GM23248 (cell line): ENCODE data around the gene COA3. TPM values are rescaled to one million over a fixed set of nuclear protein-coding genes. Genes with fewer than 3 reads are reported as not detected.

Experiments used
- DNase-seq: peaks from one replicate; pipeline ENCODE4 v3.0.0-alpha.2; 2015
- H2AFZ ChIP-seq: fragments of 200-600 bp; sonication (generic); 2 replicates; pipeline ENCODE4 v1.6.1; 2016; ENCODE audit warnings: antibody characterized with exemption
- H3F3A ChIP-seq: fragments of 200-600 bp; sonication (generic); 2 replicates; pipeline ENCODE4 v1.6.1; 2016; ENCODE audit warnings: mild to moderate bottlenecking, antibody characterized with exemption, mixed run types; ENCODE audit not compliant: insufficient read depth
- H3K27ac ChIP-seq: fragments of 200-600 bp; sonication (generic); 2 replicates; pipeline ENCODE4 v1.5.1; 2016; ENCODE audit warnings: mild to moderate bottlenecking
- H3K27me3 ChIP-seq: fragments of 200-600 bp; sonication (generic); replicated peaks from 2 replicates; pipeline ENCODE4 v1.6.1; 2016; ENCODE audit warnings: mild to moderate bottlenecking; ENCODE audit not compliant: insufficient read depth
- H3K36me3 ChIP-seq: fragments of 200-600 bp; sonication (generic); 2 replicates; pipeline ENCODE4 v1.6.1; 2016; ENCODE audit warnings: low read depth, mild to moderate bottlenecking
- H3K4me1 ChIP-seq: fragments of 200-600 bp; sonication (generic); 2 replicates; pipeline ENCODE4 v1.6.1; 2016; ENCODE audit warnings: mild to moderate bottlenecking; ENCODE audit not compliant: insufficient read depth
- H3K4me2 ChIP-seq: fragments of 200-600 bp; sonication (generic); one replicate; pipeline ENCODE4 v1.6.1; 2016; ENCODE audit warnings: mild to moderate bottlenecking; ENCODE audit not compliant: unreplicated experiment
- H3K4me3 ChIP-seq: fragments of 200-600 bp; sonication (generic); 2 replicates; pipeline ENCODE4 v1.5.1; 2016; ENCODE audit warnings: mild to moderate bottlenecking
- H3K79me2 ChIP-seq: fragments of 200-600 bp; sonication (generic); 2 replicates; pipeline ENCODE4 v1.6.1; 2016; ENCODE audit warnings: mild to moderate bottlenecking; ENCODE audit not compliant: insufficient read depth
- H3K9ac ChIP-seq: fragments of 200-600 bp; sonication (generic); 2 replicates; pipeline ENCODE4 v1.6.1; 2016; ENCODE audit warnings: mild to moderate bottlenecking
- H3K9me2 ChIP-seq: fragments of 200-600 bp; sonication (generic); 2 replicates; pipeline ENCODE4 v1.6.1; 2016; ENCODE audit warnings: mixed run types, mild to moderate bottlenecking, moderate library complexity; ENCODE audit not compliant: insufficient read depth
- H3K9me3 ChIP-seq: fragments of 200-600 bp; sonication (generic); one replicate; pipeline ENCODE4 v1.6.1; 2017; ENCODE audit warnings: low read depth
- H4K20me1 ChIP-seq: fragments of 200-600 bp; sonication (generic); 2 replicates; pipeline ENCODE4 v1.6.0; 2016; ENCODE audit not compliant: insufficient read depth
- EZH2 ChIP-seq: fragments of 200-600 bp; sonication (generic); IDR thresholded peaks from 2 replicates; pipeline ENCODE4 v1.6.1; 2018; ENCODE audit warnings: antibody characterized with exemption, mild to moderate bottlenecking; ENCODE audit not compliant: insufficient read depth, poor library complexity, severe bottlenecking
- EZH2phosphoT487 ChIP-seq: fragments of 200-600 bp; sonication (generic); IDR thresholded peaks from 2 replicates; pipeline ENCODE4 v1.6.1; 2018; ENCODE audit warnings: antibody characterized with exemption, moderate library complexity, mild to moderate bottlenecking, low read depth; ENCODE audit not compliant: insufficient read depth
- WGBS, 2 experiments: methylation state at CpG; one replicate each; pipeline ENCODE4 v1.1.6; 2015 to 2017; ENCODE audit warnings: low lambda C conversion rate in 2 of 2, low coverage in 1 of 2; ENCODE audit errors: missing lambda C conversion rate in 2 of 2; 5-methylcytosine and 5-hydroxymethylcytosine counted together
- in situ Hi-C: fragments of 300-500 bp; cut with MboI; formaldehyde crosslinking; loops from 2 replicates; pipeline ENCODE4 v1.15.0; 2020
- polyA plus RNA-seq: library from polyadenylated mRNA; unstranded; fragments of >200 nt; fragmentation: Nextera tagmentation; extraction: Ambion mirVana; gene quantifications from 2 replicates; pipeline ENCODE4 v1.2.1, GENCODE V29; 2016
- total RNA-seq: library from RNA; depleted of rRNA; stranded (reverse); fragments of >200 nt; shearing (Covaris generic); gene quantifications from 2 replicates; pipeline ENCODE4 v1.2.3, GENCODE V29; 2014

The COA3 gene
- total and polyA plus RNA-seq, 2 experiments from 2014 or later, result 48.0 to 125 TPM

DNA sequence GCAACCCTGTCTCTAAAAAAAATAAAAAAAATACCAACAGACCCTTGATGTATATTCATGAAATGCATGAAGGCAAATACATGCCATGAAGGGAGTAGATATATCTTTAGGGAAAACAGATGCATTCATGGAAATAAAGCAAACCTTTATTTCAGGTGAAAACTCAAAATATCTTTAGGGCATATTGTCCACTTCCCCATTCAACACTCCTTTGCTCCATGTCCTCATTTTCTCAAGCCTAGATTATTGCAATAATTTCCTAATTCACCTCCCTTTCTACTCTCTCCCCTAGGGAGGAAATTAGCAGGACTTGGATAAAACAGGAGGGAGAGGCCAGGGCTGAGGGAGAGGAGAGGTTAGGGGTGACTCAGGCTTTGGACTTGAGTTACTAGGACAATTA is 31.0 kb downstream of the COA3 start:
- H2AFZ ChIP-seq, result no peak overlapping the region
- H3K4me1 ChIP-seq, result no peaks in the 10 kb centered on the region
- no peaks in the 10 kb centered on the region for H3F3A ChIP-seq
- no peaks in the 10 kb centered on the region for H3K9me2 ChIP-seq
- no peaks in the 10 kb centered on the region for H3K79me2 ChIP-seq
- no peak for TF ChIP-seq EZH2
- TF ChIP-seq EZH2phosphoT487, result no peak
- in situ Hi-C loops, result no loop called here
- no peaks in the 10 kb centered on the region for H4K20me1 ChIP-seq
- DNase-seq, result no peak
- H3K9me3 ChIP-seq, result no peaks in the 10 kb centered on the region
- H3K4me3 ChIP-seq, result no peak overlapping the region
- no peak overlapping the region for H3K4me2 ChIP-seq
- no peak overlapping the region for H3K27ac ChIP-seq
- no peaks in the 10 kb centered on the region for H3K27me3 ChIP-seq
- H3K9ac ChIP-seq, result no peak overlapping the region
- H3K36me3 ChIP-seq, result no peaks in the 10 kb centered on the region

GRCh38 chr17:42766124-42766523 is 32.4 kb downstream of the COA3 start:
- no peaks in the 10 kb centered on the region for H3K9me3 ChIP-seq
- H3K36me3 ChIP-seq, result no peaks in the 10 kb centered on the region
- no peak for DNase-seq
- H3K4me2 ChIP-seq, result no peak overlapping the region
- H3K9me2 ChIP-seq, result no peaks in the 10 kb centered on the region
- no peak overlapping the region for H2AFZ ChIP-seq
- no peak overlapping the region for H3K27ac ChIP-seq
- WGBS, 2 experiments, result 73 to 75% methylated on average over 6 of the region's 6 CpGs
- no peaks in the 10 kb centered on the region for H4K20me1 ChIP-seq
- H3K27me3 ChIP-seq, result peaks cover 7% of the 10 kb centered on the region; the same call in 1 of the 2 replicates
- H3K9ac ChIP-seq, result no peak overlapping the region
- H3K4me3 ChIP-seq, result no peak overlapping the region
- no peaks in the 10 kb centered on the region for H3K79me2 ChIP-seq
- H3K4me1 ChIP-seq, result no peaks in the 10 kb centered on the region
- TF ChIP-seq EZH2, result no peak
- TF ChIP-seq EZH2phosphoT487, result no peak
- H3F3A ChIP-seq, result no peaks in the 10 kb centered on the region
- in situ Hi-C loops, result no loop called here

DNA sequence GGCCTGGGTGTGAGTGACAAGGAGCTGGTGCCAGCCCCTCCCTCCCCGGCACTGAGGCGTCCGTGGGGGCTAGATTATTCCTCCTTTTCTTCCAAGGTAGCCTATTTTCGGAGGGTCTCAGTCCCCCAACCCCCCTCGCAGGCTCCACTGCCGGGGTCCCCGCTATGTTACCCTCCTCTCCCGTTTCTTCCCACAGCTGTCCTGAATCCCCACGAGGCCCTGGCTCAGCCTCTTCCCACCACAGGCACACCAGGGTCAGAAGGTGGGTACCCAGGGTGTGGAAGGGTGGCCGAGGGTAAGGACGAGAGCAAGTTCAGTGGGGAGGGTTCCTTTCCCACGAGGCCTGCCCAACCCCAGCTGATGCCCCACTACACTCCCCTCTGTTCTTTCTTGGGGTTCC is 36.9 kb downstream of the COA3 start:
- Histone ChIP-seq H3K9me2 (no peaks in the 10 kb centered on the region), H2AFZ (peak overlapping the region; percentile 80), H3K79me2 (no peaks in the 10 kb centered on the region), H3F3A (no peaks in the 10 kb centered on the region), H3K9ac (no peak overlapping the region), H4K20me1 (no peaks in the 10 kb centered on the region), H3K27me3 (peaks cover 30% of the 10 kb centered on the region), H3K9me3 (no peaks in the 10 kb centered on the region), H3K4me3 (peak overlapping the region; percentile 65; the same call in 1 of the 2 replicates), H3K4me2 (peak overlapping the region; percentile 49), H3K4me1 (no peaks in the 10 kb centered on the region), H3K27ac (no peak overlapping the region), H3K36me3 (no peaks in the 10 kb centered on the region)
- in situ Hi-C loops, result no loop called here
- no peak for DNase-seq
- TF ChIP-seq EZH2phosphoT487, result no peak
- no peak for TF ChIP-seq EZH2
- 20 to 27% methylated on average over 10 to 12 of the region's 12 CpGs for WGBS, 2 experiments

GRCh38 chr17:42760652-42761581 is 37.6 kb downstream of the COA3 start, which contains the start of gene RAMP2:
Gene RAMP2 (plus strand): TSS chr17:42761227. CDS start chr17:42761262, 35 bp downstream.
- H3K27ac ChIP-seq, result no peak within 1 kb of the TSS

More at GRCh38 chr17:42760652-42761581, 37.6 kb downstream of the COA3 start, which contains the start of gene RAMP2:
- Histone ChIP-seq H2AFZ (peak within 1 kb of the TSS; percentile 80), H3K4me3 (peak within 1 kb of the TSS; percentile 65), H3K36me3 (no peaks in the 10 kb centered on the region), H3K27me3 (peaks cover 30% of the 10 kb centered on the region), H3K79me2 (no peaks in the 10 kb centered on the region), H3K9ac (no peak within 1 kb of the TSS; the same call in 1 of the 2 replicates), H3K4me2 (peak within 1 kb of the TSS; percentile 49), H3K9me2 (no peaks in the 10 kb centered on the region), H3K4me1 (no peaks in the 10 kb centered on the region), H4K20me1 (no peaks in the 10 kb centered on the region), H3F3A (no peaks in the 10 kb centered on the region), H3K9me3 (no peaks in the 10 kb centered on the region)
- in situ Hi-C loops, result no loop called here
- peak; percentile 60 for DNase-seq
- WGBS, 2 experiments, result 6 to 13% methylated on average over 29 to 51 of the region's 92 CpGs
- TF ChIP-seq EZH2, result no peak
- TF ChIP-seq EZH2phosphoT487, result no peak
